ENCODE measurements around the gene ZNF76. TPM values are rescaled to one million over a fixed set of nuclear protein-coding genes. Genes with fewer than 3 reads are reported as not detected.

Gene ZNF76
- total RNA-seq, 1 donor from 2014 or later, result 31.3 TPM

DNA sequence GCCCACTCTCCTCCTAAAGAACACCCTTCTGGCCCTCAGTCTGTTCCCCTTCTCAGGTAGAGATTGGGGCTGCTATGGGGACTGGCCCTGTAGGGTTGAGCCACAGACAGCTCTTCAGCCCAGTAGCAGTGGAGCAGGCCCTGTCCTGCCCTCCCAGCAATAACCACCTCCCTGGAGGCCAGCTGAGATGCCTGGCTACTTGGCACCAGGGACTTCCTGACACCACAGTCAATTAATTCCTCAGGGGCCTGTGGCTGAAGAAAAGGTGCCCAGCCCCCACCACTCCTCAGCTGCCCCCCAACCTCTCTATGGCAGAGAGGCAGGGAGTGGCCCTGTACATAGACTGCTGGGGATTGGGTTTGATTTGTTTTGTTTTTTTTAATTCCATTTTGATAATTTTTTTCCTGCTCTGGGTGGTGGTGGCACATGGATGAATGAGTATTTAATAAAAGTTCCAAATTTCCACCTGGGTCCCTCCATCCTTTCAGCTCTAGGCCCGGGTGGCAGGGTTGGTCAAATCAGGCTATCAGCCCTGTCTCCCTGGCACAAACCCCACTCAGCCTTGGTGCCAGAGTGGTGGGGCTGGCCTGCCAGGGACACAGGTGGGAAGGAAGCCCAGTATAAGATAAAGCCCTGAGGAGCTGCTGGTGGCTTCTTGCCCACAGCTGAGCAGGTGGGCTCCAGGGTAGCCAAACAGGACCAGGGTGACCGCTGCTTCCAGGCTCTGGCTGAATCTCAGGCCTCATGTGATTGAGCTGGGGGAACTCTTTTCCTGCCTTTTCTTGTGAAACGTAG lies 36.2 kb downstream of the ZNF76 start:
- ATAC-seq (no peak), DNase-seq (no peak)
- TF ChIP-seq, protein P1, sequence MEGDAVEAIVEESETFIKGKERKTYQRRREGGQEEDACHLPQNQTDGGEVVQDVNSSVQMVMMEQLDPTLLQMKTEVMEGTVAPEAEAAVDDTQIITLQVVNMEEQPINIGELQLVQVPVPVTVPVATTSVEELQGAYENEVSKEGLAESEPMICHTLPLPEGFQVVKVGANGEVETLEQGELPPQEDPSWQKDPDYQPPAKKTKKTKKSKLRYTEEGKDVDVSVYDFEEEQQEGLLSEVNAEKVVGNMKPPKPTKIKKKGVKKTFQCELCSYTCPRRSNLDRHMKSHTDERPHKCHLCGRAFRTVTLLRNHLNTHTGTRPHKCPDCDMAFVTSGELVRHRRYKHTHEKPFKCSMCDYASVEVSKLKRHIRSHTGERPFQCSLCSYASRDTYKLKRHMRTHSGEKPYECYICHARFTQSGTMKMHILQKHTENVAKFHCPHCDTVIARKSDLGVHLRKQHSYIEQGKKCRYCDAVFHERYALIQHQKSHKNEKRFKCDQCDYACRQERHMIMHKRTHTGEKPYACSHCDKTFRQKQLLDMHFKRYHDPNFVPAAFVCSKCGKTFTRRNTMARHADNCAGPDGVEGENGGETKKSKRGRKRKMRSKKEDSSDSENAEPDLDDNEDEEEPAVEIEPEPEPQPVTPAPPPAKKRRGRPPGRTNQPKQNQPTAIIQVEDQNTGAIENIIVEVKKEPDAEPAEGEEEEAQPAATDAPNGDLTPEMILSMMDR (IDR thresholded peaks at IDR 0.05), result no peak
- H3K27me3 ChIP-seq, result no peaks in the 10 kb centered on the region
- H3K9me3 ChIP-seq, result no peaks in the 10 kb centered on the region
- no peak overlapping the region for H3K4me3 ChIP-seq
- H3K36me3 ChIP-seq, result peaks cover 39% of the 10 kb centered on the region
- no peak overlapping the region for H3K27ac ChIP-seq
- intact Hi-C loops (cut with DNase I), result no loop called here
- H3K4me1 ChIP-seq, result peaks cover 17% of the 10 kb centered on the region

DNA sequence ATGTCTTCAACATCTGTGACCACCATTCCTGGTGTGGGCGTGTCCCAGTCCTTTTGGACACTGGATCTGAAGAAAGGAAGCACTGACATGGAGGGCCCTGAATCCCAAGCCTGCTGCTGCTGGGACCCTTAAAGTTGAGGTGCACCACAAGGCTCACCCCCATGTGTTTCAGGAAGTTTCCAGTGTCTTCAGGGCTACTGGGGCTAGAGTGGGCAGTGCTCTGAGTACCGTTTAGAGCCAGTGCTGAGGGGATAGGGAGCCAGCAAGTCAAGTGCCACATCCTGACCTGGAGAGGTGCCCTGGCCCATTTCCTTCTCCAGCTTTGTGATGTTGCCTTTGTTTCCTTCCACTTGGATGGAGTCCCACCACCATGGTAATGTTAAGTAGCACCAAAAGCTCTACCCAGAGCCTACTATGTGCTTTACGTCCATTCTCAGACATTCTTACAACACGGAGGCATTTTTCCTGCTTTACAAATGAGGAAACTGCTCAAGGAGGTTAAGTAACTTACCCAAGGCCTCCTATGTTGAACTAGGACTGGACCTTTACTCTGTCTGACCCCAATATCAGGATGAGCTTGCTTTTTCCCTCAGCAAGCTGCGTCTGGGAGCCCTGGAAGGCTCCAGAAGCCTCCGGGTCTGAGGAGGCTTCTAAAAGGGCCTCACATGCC lies 37.5 kb downstream of the ZNF76 start:
- Histone ChIP-seq H3K27ac (peak overlapping the region; percentile 74), H3K4me1 (peaks cover 19% of the 10 kb centered on the region), H3K4me3 (peak overlapping the region; percentile 47), H3K27me3 (no peaks in the 10 kb centered on the region), H3K9me3 (no peaks in the 10 kb centered on the region), H3K36me3 (peaks cover 26% of the 10 kb centered on the region)
- ATAC-seq (peak; percentile 1), DNase-seq (no peak)
- intact Hi-C loops (cut with DNase I), result no loop called here
- TF ChIP-seq, protein P1 (IDR thresholded peaks at IDR 0.05), result no peak

DNA sequence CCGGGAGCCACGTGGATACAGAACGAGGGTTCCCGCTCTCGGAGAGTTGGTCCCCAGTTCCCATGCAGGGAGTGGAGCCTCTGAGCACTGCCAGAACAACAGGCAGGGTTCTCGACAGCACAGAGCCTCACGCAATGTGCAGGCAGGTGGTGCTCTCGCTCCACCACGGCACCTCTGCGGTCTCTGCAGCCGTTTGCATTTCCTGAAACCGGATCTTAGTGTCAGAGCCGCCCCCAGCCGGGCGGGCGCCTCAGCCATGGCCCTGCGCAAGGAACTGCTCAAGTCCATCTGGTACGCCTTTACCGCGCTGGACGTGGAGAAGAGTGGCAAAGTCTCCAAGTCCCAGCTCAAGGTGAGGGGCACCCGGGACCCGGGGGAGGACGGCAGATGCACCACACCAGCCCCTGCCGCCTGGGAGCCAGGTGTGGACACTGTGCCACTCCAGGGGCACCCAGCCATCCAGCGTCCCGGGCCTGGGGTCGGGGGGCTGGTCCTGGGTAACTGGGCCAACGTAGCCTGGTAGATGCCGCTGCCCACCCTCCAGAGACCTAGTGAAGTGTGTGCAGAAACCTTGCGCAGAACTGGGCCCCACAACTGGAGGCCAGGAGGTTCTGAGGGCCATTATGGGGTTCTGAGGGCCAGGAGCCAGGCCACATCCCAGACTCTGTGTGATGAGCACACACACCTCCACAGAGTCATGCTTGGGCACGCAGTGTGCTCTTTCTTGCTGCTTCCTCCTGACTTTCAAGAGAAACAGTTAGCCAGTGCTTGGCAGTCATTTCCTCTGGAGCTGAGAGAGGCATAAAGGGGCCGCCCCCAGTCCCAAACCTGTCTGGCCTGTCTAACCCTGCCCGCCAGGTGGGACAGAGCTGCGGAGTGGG lies 38.3 kb downstream of the ZNF76 start, which contains the start of gene DEF6:
Gene DEF6 (plus strand): TSS at position 218 of the 881 bp plus-strand sequence. CDS start 39 bp downstream, at position 257.
- Histone ChIP-seq H3K36me3 (peaks cover 21% of the 10 kb centered on the region), H3K4me3 (peak within 1 kb of the TSS; percentile 47), H3K27me3 (no peaks in the 10 kb centered on the region), H3K27ac (peak within 1 kb of the TSS; percentile 74), H3K9me3 (no peaks in the 10 kb centered on the region), H3K4me1 (peaks cover 27% of the 10 kb centered on the region)
- ATAC-seq, result peak; percentile 92
- peak; percentile 91 for DNase-seq
- intact Hi-C loops (cut with DNase I), result no loop called here
- TF ChIP-seq, protein P1 (IDR thresholded peaks at IDR 0.05), result peak; percentile 65

DNA sequence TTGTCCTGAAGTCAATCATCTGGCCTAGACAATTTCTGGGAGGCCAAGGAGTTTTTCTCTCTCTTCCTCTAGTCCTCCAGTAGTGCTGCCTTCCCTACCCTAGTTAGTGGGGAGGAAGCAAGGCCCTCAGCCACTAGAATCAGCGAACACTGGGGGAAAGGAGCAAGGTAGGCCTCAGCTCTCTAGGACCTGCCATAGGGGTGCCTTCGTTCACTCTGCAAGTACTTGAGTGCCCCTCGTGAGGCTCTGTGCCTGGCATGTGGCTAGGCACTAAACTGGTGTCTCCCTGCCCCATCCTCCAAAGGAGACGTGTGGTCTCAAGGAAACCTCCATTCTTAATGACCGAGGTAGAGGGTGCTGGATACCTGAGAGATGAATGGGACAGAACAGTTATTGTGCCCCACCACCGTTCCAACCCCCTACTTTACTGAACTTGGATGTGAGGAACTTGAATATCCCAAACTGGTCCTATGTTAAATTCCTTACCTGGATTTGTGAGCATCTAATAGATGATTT lies 39.1 kb downstream of the ZNF76 start:
- intact Hi-C loops (cut with DNase I), result no loop called here
- no peaks in the 10 kb centered on the region for H3K9me3 ChIP-seq
- peak overlapping the region; percentile 74 for H3K27ac ChIP-seq
- ATAC-seq (no peak), DNase-seq (no peak)
- peaks cover 33% of the 10 kb centered on the region for H3K4me1 ChIP-seq
- no peaks in the 10 kb centered on the region for H3K27me3 ChIP-seq
- TF ChIP-seq, protein P1 (IDR thresholded peaks at IDR 0.05), result no peak
- peaks cover 17% of the 10 kb centered on the region for H3K36me3 ChIP-seq
- peak overlapping the region; percentile 47 for H3K4me3 ChIP-seq

DNA sequence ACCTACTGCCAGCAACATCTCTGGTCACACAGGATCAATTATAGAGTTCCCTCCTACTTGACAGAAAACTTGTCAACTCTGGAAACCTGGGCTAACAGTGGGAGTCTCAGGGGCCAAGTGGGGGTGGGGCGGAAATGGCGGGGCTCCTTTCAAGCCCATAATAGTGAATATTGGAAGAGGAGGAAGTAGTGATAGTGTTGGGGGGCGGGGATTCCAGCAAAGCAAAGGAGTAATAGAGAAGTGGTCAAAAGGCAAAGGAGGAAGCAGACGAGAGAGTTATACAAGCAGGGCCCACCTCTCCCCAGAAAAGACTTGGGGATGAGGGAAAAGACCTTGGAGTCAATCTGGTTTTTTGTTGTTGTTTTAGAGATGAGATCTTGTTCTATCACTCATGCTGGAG lies 40.1 kb downstream of the ZNF76 start:
- Histone ChIP-seq H3K27ac (peak overlapping the region; percentile 47), H3K4me3 (peak overlapping the region; percentile 47), H3K36me3 (peaks cover 14% of the 10 kb centered on the region), H3K4me1 (peaks cover 33% of the 10 kb centered on the region), H3K9me3 (no peaks in the 10 kb centered on the region), H3K27me3 (no peaks in the 10 kb centered on the region)
- intact Hi-C loops (cut with DNase I), result no loop called here
- peak; percentile 44 for ATAC-seq
- TF ChIP-seq, protein P1 (IDR thresholded peaks at IDR 0.05), result no peak
- DNase-seq, result no peak
